GM19467 (cell line): ENCODE data around the gene TCERG1L.
"Not testable (repeated sequence)": the region's sequence is repeated elsewhere in the genome, so short reads cannot be mapped to it uniquely, and the experiment has no call there.

Experiments
- ATAC-seq: cut with Tn5 transposase; IDR thresholded peaks from one replicate; pipeline ENCODE4 v1.9.1; 2021; ENCODE audit warnings: mild to moderate bottlenecking, moderate library complexity; ENCODE audit not compliant: unreplicated experiment

Gene TCERG1L

GRCh38 chr10:131150126-131150525, 161.4 kb downstream of the TCERG1L start:
- ATAC-seq, result no peak

- no peak for ATAC-seq
Observed at GRCh38 chr10:131149586-131149985, 161.9 kb downstream of the TCERG1L start.

GRCh38 chr10:131149111-131149510, 162.4 kb downstream of the TCERG1L start:
- no peak for ATAC-seq

GRCh38 chr10:131148270-131148669, 163.3 kb downstream of the TCERG1L start:
- no peak for ATAC-seq

GRCh38 chr10:131147301-131147975, 164.1 kb downstream of the TCERG1L start:
- no peak for ATAC-seq

- no peak for ATAC-seq
Observed at GRCh38 chr10:131146790-131147189, 164.7 kb downstream of the TCERG1L start.

GRCh38 chr10:131145756-131146155, 165.8 kb downstream of the TCERG1L start:
- no peak for ATAC-seq

GRCh38 chr10:131144711-131145375, 166.7 kb downstream of the TCERG1L start:
- ATAC-seq, result no peak

- ATAC-seq, result no peak
Observed at GRCh38 chr10:131144196-131144595, 167.3 kb downstream of the TCERG1L start.

- ATAC-seq, result no peak
Observed at GRCh38 chr10:131143425-131144165, 167.9 kb downstream of the TCERG1L start.

- no peak for ATAC-seq
Observed at GRCh38 chr10:131142517-131143380, 168.8 kb downstream of the TCERG1L start.

GRCh38 chr10:131141645-131142516, 169.6 kb downstream of the TCERG1L start:
- no peak for ATAC-seq

- ATAC-seq, result no peak
Observed at GRCh38 chr10:131141207-131141606, 170.3 kb downstream of the TCERG1L start.

GRCh38 chr10:131140606-131141005, 170.9 kb downstream of the TCERG1L start:
- no peak for ATAC-seq

- ATAC-seq, result no peak
Observed at GRCh38 chr10:131137223-131137622, 174.3 kb downstream of the TCERG1L start.

GRCh38 chr10:131136336-131136735, 175.2 kb downstream of the TCERG1L start:
- not testable (repeated sequence) for ATAC-seq

GRCh38 chr10:131135716-131136115, 175.8 kb downstream of the TCERG1L start:
- no peak for ATAC-seq

GRCh38 chr10:131134651-131135050, 176.9 kb downstream of the TCERG1L start:
- ATAC-seq, result no peak

GRCh38 chr10:131134001-131134576, 177.4 kb downstream of the TCERG1L start:
- no peak for ATAC-seq

- ATAC-seq, result no peak
Observed at GRCh38 chr10:131132681-131133080, 178.8 kb downstream of the TCERG1L start.
